SK-N-SH (cell line): ENCODE results near the gene ZNF761. TPM values are rescaled to one million over a fixed set of nuclear protein-coding genes. Genes with fewer than 3 reads are reported as not detected.

Source experiments
- CTCF ChIA-PET: fragments of 300-600, 350-600 bp; formaldehyde crosslinking; extraction: SDS; loops from one replicate; lab custom pipeline; 2021; lab: Yijun Ruan, JAX
- POLR2A ChIA-PET: fragments of 350-600 bp; sonication (Branson Sonifier 250); formaldehyde crosslinking; extraction: SDS; loops from one replicate; lab custom pipeline; 2020; ENCODE audit warnings: antibody characterized with exemption, inconsistent platforms; lab: Yijun Ruan, JAX
- DNase-seq: peaks from one replicate; pipeline ENCODE4 v3.0.0; 2012
- H2AFZ ChIP-seq: fragments of 200-600 bp; sonication (generic); 2 replicates; pipeline ENCODE4 v1.8.1; 2016; ENCODE audit warnings: antibody characterized with exemption, mild to moderate bottlenecking, low read depth
- H3F3A ChIP-seq: fragments of 200-600 bp; sonication (generic); replicated peaks from 2 replicates; pipeline ENCODE3; 2016; ENCODE audit warnings: antibody characterized with exemption, mild to moderate bottlenecking; ENCODE audit not compliant: insufficient read depth
- H3K27ac ChIP-seq, 2 experiments: fragments of 200-500 bp in 1 of 2; fragments of 200-600 bp in 1 of 2; sonication (Bioruptor generic) in 1 of 2; sonication (generic), shearing (Covaris generic) in 1 of 2; 2 replicates each; pipeline versions ENCODE4 v1.5.1 to v1.6.1; 2014 to 2016; ENCODE audit warnings: low read depth in 2 of 2, inconsistent platforms in 1 of 2, low read length in 1 of 2, mild to moderate bottlenecking in 1 of 2, mixed read lengths in 1 of 2
- H3K27me3 ChIP-seq: fragments of 200-600 bp; sonication (generic), shearing (Covaris generic); 2 replicates; pipeline ENCODE4 v1.6.1; 2016; ENCODE audit warnings: mixed run types; ENCODE audit not compliant: insufficient read depth
- H3K36me3 ChIP-seq, 2 experiments: fragments of 200-500 bp in 1 of 2; fragments of 200-600 bp in 1 of 2; sonication (Bioruptor generic) in 1 of 2; sonication (generic) in 1 of 2; replicated peaks in 1 of 2; 2 replicates each; pipeline versions ENCODE3 to v1.5.1; 2014 to 2016; ENCODE audit warnings: low read length in 1 of 2, mild to moderate bottlenecking in 1 of 2; ENCODE audit not compliant: insufficient read depth in 2 of 2, control insufficient read depth in 1 of 2
- H3K4me1 ChIP-seq, 2 experiments: fragments of 200-500 bp in 1 of 2; fragments of 200-600 bp in 1 of 2; sonication (Bioruptor generic) in 1 of 2; sonication (generic), shearing (Covaris generic) in 1 of 2; 2 replicates each; pipeline versions ENCODE4 v1.5.1 to v1.6.1; 2014 to 2016; ENCODE audit warnings: low read depth in 1 of 2, low read length in 1 of 2, mixed run types in 1 of 2; ENCODE audit not compliant: insufficient read depth in 2 of 2, control insufficient read depth in 1 of 2
- H3K4me2 ChIP-seq: fragments of 200-600 bp; sonication (generic), shearing (Covaris generic); 2 replicates; pipeline ENCODE4 v1.6.1; 2017; ENCODE audit warnings: mixed run types
- H3K4me3 ChIP-seq, 2 experiments: fragments of 200-500 bp in 1 of 2; fragments of 200-600 bp in 1 of 2; sonication (Bioruptor generic) in 1 of 2; sonication (generic), shearing (Covaris generic) in 1 of 2; 2 replicates each; pipeline versions ENCODE4 v1.5.1 to v1.8.1; 2014 to 2016; ENCODE audit warnings: low read depth in 2 of 2, inconsistent platforms in 1 of 2, low read length in 1 of 2, mild to moderate bottlenecking in 1 of 2, mixed read lengths in 1 of 2, moderate library complexity in 1 of 2
- H3K79me2 ChIP-seq: fragments of 200-600 bp; sonication (generic); 2 replicates; pipeline ENCODE4 v1.8.1; 2017; ENCODE audit warnings: mild to moderate bottlenecking; ENCODE audit not compliant: insufficient read depth
- H3K9ac ChIP-seq: fragments of 200-600 bp; sonication (generic); 2 replicates; pipeline ENCODE4 v1.6.1; 2017; ENCODE audit warnings: mixed run types
- H3K9me2 ChIP-seq: fragments of 200-600 bp; sonication (generic); 2 replicates; pipeline ENCODE4 v1.6.1; 2017; ENCODE audit warnings: mixed run types
- H3K9me3 ChIP-seq: fragments of 200-600 bp; sonication (generic); 2 replicates; pipeline ENCODE4 v1.6.1; 2017; ENCODE audit warnings: mixed run types, mild to moderate bottlenecking, moderate library complexity
- H4K20me1 ChIP-seq: fragments of 200-600 bp; sonication (generic); 2 replicates; pipeline ENCODE4 v1.6.1; 2017; ENCODE audit warnings: mild to moderate bottlenecking, mixed run types; ENCODE audit not compliant: insufficient read depth
- ELF1 ChIP-seq: IDR thresholded peaks from 2 replicates; pipeline ENCODE4 v1.4.0; 2012
- FOXJ3 ChIP-seq: sonication (generic); formaldehyde crosslinking; IDR thresholded peaks from 2 replicates; pipeline ENCODE4 v1.5.1; 2020; ENCODE audit warnings: mild to moderate bottlenecking, missing genetic modification reagents
- GATA2 ChIP-seq: sonication (generic); formaldehyde crosslinking; IDR thresholded peaks from 2 replicates; pipeline ENCODE4 v1.5.0; 2020; ENCODE audit warnings: mild to moderate bottlenecking, missing genetic modification reagents
- NRF1 ChIP-seq: IDR thresholded peaks from 2 replicates; pipeline ENCODE4 v1.6.1; 2012; ENCODE audit warnings: low read depth, mild to moderate bottlenecking, low read length
- PBX3 ChIP-seq: IDR thresholded peaks from 2 replicates; pipeline ENCODE4; 2012
- RFX5 ChIP-seq: IDR thresholded peaks from 2 replicates; pipeline ENCODE4 v1.6.1; 2012; ENCODE audit warnings: mild to moderate bottlenecking, improper control_type of control experiment, low read length
- RXRA ChIP-seq: IDR thresholded peaks from 2 replicates; pipeline ENCODE4 v1.4.0; 2012; ENCODE audit warnings: low read depth, mild to moderate bottlenecking, borderline replicate concordance
- SIN3A ChIP-seq: IDR thresholded peaks from 2 replicates; pipeline ENCODE4 v1.6.1; 2012; ENCODE audit warnings: low read depth, mild to moderate bottlenecking, low read length, moderate library complexity, borderline replicate concordance
- ZBTB33 ChIP-seq: IDR thresholded peaks from 2 replicates; pipeline ENCODE4 v1.4.0; 2012; ENCODE audit warnings: low read depth, borderline replicate concordance
- WGBS: methylation state at CpG from one replicate; pipeline ENCODE4 v1.1.6; 2017; ENCODE audit warnings: low lambda C conversion rate; 5-methylcytosine and 5-hydroxymethylcytosine counted together
- polyA plus RNA-seq, 3 experiments: library from polyadenylated mRNA; depleted of rRNA; stranded (reverse); fragments of >200 nt; gene quantifications; 2 replicates each; pipeline ENCODE4 v1.2.3, GENCODE V29; 2012
- small RNA-seq, 7 experiments: library from RNA; depleted of rRNA; stranded (forward); fragments of <200 nt; gene quantifications; one replicate each; pipeline ENCODE3, GENCODE V24; 2012
- TF ChIP-seq, protein P1 (sequence below): fragments of 150-350 bp; IDR thresholded peaks from 2 replicates; pipeline ENCODE4 v1.6.1; 2017; ENCODE audit warnings: antibody characterized with exemption, low read length, low read depth, borderline replicate concordance
- TF ChIP-seq, protein P2 (sequence below): fragments of 200-600 bp; sonication (generic); IDR thresholded peaks from 2 replicates; pipeline ENCODE4 v1.6.1; 2017; ENCODE audit warnings: antibody characterized with exemption, mild to moderate bottlenecking, moderate library complexity
- TF ChIP-seq, protein P3 (sequence below): fragments of 150-350 bp; IDR thresholded peaks from 2 replicates; pipeline ENCODE4 v1.6.1; 2016; ENCODE audit warnings: mild to moderate bottlenecking, low read depth, low read length

The ZNF761 gene
- polyA plus RNA-seq, 1 of the 3 experiments (the other 2 are of a cell fraction), result 5.9 TPM

DNA sequence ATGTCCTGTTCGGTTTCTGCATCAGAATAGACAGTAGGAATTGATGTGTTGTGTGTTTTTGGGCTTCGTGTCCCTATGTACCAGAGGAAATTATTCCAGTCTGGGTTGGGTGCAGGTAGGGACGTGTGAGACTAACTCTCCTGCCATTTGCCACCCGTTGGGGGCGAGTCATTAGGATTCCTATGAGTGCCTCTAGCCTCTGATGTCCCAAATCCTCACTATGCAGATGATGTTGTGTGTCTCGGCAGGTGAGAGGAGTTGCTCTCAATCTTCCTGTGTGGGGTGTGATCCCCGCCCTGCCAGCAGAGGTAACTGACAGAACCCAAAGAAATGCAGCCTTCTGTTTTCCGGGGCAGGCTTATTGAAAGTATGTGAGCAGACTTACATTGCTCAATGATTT lies 74.9 kb downstream of the ZNF761 start:
- no peaks in the 10 kb centered on the region for H3K79me2 ChIP-seq
- H3K27me3 ChIP-seq, result no peaks in the 10 kb centered on the region
- POLR2A ChIA-PET, result no interaction called here
- H4K20me1 ChIP-seq, result no peaks in the 10 kb centered on the region
- no peak for DNase-seq
- H3K9me2 ChIP-seq, result no peaks in the 10 kb centered on the region
- H2AFZ ChIP-seq, result no peak overlapping the region
- TF ChIP-seq PBX3 (no peak), RXRA (no peak), ELF1 (no peak), ZBTB33 (no peak), GATA2 (CRISPR knock-in tag) (no peak), SIN3A (no peak), RFX5 (no peak), NRF1 (no peak), FOXJ3 (no peak)
- TF ChIP-seq, protein P1, sequence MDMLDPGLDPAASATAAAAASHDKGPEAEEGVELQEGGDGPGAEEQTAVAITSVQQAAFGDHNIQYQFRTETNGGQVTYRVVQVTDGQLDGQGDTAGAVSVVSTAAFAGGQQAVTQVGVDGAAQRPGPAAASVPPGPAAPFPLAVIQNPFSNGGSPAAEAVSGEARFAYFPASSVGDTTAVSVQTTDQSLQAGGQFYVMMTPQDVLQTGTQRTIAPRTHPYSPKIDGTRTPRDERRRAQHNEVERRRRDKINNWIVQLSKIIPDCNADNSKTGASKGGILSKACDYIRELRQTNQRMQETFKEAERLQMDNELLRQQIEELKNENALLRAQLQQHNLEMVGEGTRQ, result no peak
- TF ChIP-seq, protein P2, sequence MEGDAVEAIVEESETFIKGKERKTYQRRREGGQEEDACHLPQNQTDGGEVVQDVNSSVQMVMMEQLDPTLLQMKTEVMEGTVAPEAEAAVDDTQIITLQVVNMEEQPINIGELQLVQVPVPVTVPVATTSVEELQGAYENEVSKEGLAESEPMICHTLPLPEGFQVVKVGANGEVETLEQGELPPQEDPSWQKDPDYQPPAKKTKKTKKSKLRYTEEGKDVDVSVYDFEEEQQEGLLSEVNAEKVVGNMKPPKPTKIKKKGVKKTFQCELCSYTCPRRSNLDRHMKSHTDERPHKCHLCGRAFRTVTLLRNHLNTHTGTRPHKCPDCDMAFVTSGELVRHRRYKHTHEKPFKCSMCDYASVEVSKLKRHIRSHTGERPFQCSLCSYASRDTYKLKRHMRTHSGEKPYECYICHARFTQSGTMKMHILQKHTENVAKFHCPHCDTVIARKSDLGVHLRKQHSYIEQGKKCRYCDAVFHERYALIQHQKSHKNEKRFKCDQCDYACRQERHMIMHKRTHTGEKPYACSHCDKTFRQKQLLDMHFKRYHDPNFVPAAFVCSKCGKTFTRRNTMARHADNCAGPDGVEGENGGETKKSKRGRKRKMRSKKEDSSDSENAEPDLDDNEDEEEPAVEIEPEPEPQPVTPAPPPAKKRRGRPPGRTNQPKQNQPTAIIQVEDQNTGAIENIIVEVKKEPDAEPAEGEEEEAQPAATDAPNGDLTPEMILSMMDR, result no peak
- TF ChIP-seq, protein P3, sequence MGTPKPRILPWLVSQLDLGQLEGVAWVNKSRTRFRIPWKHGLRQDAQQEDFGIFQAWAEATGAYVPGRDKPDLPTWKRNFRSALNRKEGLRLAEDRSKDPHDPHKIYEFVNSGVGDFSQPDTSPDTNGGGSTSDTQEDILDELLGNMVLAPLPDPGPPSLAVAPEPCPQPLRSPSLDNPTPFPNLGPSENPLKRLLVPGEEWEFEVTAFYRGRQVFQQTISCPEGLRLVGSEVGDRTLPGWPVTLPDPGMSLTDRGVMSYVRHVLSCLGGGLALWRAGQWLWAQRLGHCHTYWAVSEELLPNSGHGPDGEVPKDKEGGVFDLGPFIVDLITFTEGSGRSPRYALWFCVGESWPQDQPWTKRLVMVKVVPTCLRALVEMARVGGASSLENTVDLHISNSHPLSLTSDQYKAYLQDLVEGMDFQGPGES, result no peak
- no peak overlapping the region for H3K9ac ChIP-seq
- no peak overlapping the region for H3K27ac ChIP-seq
- no peak overlapping the region for H3K4me2 ChIP-seq
- CTCF ChIA-PET, result interaction anchor here (1.2 to 2.0 kb wide), 3 partner anchors 11 to 239 kb away, joined by 3 to 8 read pairs (median 6); no protein-coding TSS in a partner anchor
- no peak overlapping the region for H3K4me3 ChIP-seq
- peaks cover 0 to 10% of the 10 kb centered on the region in 2 experiments; a peak in 1 of 4 replicates for H3K4me1 ChIP-seq
- H3K9me3 ChIP-seq, result no peaks in the 10 kb centered on the region
- no peaks in the 10 kb centered on the region for H3K36me3 ChIP-seq
- 15% methylated on average over 6 of the region's 8 CpGs for WGBS
- H3F3A ChIP-seq, result no peaks in the 10 kb centered on the region

Small RNAs within 50 kb of the gene (small RNA-seq; reads per million reads assigned to genes)
- 0 reads per million in 7 experiments for gene RPL39P36

Other genes with a start within 250 kb of the ZNF761 start
- gene ZNF665, start 238.6 kb upstream of the ZNF761 start, polyA plus RNA-seq (2012; rRNA removed), result 3.2 and 6.0 TPM in 2 replicates
- 6.8 and 10.7 TPM in 2 replicates for gene ZNF677, start 177.1 kb upstream of the ZNF761 start, polyA plus RNA-seq (2012; rRNA removed)
- gene VN1R2, start 173.7 kb upstream of the ZNF761 start, polyA plus RNA-seq (2012; rRNA removed), result not detected in 2 replicates
- gene VN1R4, start 164.3 kb upstream of the ZNF761 start, polyA plus RNA-seq (2012; rRNA removed), result not detected in 2 replicates
- gene ZNF845, start 98.2 kb upstream of the ZNF761 start, polyA plus RNA-seq (2012; rRNA removed), result 0.77 and 0.94 TPM in 2 replicates
- 2.5 and 3.9 TPM in 2 replicates for gene ZNF525, start 66.3 kb upstream of the ZNF761 start, polyA plus RNA-seq (2012; rRNA removed)
- gene ZNF765, start 36.8 kb upstream of the ZNF761 start, polyA plus RNA-seq (2012; rRNA removed), result 2.3 and 3.5 TPM in 2 replicates
- gene ZNF813, start 35.7 kb downstream of the ZNF761 start, polyA plus RNA-seq (2012; rRNA removed), result 0.44 and 0.78 TPM in 2 replicates
- 7.2 and 8.9 TPM in 2 replicates for gene ZNF331, start 106.2 kb downstream of the ZNF761 start, polyA plus RNA-seq (2012; rRNA removed)
- gene DPRX, start 200.0 kb downstream of the ZNF761 start, polyA plus RNA-seq (2012; rRNA removed), result not detected in 2 replicates